Muscle of leg (tissue), 11 donors: ENCODE measurements around the gene AKR7A3. TPM values are rescaled to one million over a fixed set of nuclear protein-coding genes. Genes with fewer than 3 reads are reported as not detected.
A peak's percentile ranks its signal among the peaks of the same experiment; 100 is the strongest.

ENCODE experiments used
- DNase-seq: peaks from one replicate; pipeline ENCODE4 v3.0.0; 2013
- H3K27ac ChIP-seq: one replicate; pipeline ENCODE4 v1.5.1; 2013; ENCODE audit warnings: mild to moderate bottlenecking, low read length, control low read depth
- H3K27me3 ChIP-seq: one replicate; pipeline ENCODE4 v1.6.1; 2013; ENCODE audit warnings: low read length; ENCODE audit not compliant: control insufficient read depth, insufficient read depth
- H3K36me3 ChIP-seq: one replicate; pipeline ENCODE4 v1.6.1; 2013; ENCODE audit warnings: low read length; ENCODE audit not compliant: control insufficient read depth, insufficient read depth
- H3K4me1 ChIP-seq: one replicate; pipeline ENCODE4 v1.6.1; 2013; ENCODE audit warnings: low read length; ENCODE audit not compliant: control insufficient read depth, insufficient read depth
- H3K4me3 ChIP-seq: one replicate; pipeline ENCODE4 v1.5.1; 2013; ENCODE audit warnings: low read length, control low read depth
- H3K9me3 ChIP-seq: replicated peaks from 2 replicates; pipeline ENCODE4 v1.6.1; 2013; ENCODE audit warnings: low read depth, low read length; ENCODE audit not compliant: control insufficient read depth
- WGBS: methylation state at CpG from one replicate; pipeline ENCODE4 v1.1.5; 2013; ENCODE audit warnings: missing lambda C conversion rate; ENCODE audit not compliant: insufficient coverage; 5-methylcytosine and 5-hydroxymethylcytosine counted together
- polyA plus RNA-seq, 8 donors: library from polyadenylated mRNA; unstranded; fragments of 120-200 nt; gene quantifications; one replicate each; pipeline versions ENCODE4 v1.2.1 to v1.2.3, GENCODE V29; 2013; ENCODE audit warnings: inconsistent platforms in 1 of 8, low replicate concordance in 1 of 8; ENCODE audit not compliant: insufficient read length in 8 of 8, insufficient read depth in 1 of 8
- total RNA-seq: library from RNA; stranded (reverse); fragments of 120-200 nt; gene quantifications from one replicate; pipeline ENCODE4 v1.2.4, GENCODE V29; 2013

Gene AKR7A3
- total and polyA plus RNA-seq, 9 donors, result 0.42 to 1.4 (median 0.85) TPM

DNA sequence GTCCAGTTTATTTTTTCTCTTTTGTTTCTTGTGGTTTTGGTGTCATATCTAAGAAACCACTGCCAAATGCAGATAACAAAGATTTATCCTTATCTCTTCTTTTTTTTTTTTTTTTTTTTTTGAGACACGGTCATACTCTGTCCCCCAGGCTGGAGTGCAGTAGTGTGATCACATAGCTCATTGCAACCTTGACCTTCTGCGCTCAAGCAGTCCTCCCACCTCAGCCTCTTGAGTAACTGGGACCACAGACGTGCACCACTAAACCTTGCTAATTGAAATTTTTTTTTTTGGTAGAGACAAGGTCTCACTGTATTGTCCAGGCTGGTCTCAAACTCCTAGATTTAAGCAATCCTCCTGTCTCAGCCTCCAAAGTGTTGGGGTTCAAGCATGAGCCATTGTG, 32.5 kb upstream of the AKR7A3 start:
- no peaks in the 10 kb centered on the region for H3K27me3 ChIP-seq
- H3K36me3 ChIP-seq, result peaks cover 60% of the 10 kb centered on the region
- no peak overlapping the region for H3K4me3 ChIP-seq
- no peak for DNase-seq
- H3K27ac ChIP-seq, result no peak overlapping the region
- no peaks in the 10 kb centered on the region for H3K9me3 ChIP-seq
- peaks cover 1% of the 10 kb centered on the region for H3K4me1 ChIP-seq
- WGBS, result no CpG with 5 or more reads among the region's 3 CpGs

DNA sequence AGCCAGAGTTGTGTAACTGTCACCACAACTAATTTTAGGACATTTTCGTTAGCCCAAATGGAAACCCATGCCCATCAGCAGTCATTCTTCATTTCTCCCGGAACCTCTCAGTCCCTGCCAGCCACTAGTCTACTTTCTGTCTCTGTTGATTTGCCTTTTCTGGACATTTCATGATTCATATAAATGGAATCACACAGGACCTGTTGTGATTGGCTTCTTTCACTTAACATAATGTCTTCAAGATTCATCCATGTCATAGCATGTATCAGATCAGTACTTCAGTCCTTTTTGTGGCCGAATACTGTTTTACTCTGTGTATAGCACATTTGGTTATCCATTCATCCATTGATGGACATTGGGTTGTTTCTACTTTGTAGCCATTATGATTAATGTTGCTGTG, 30.6 kb upstream of the AKR7A3 start:
- WGBS, result 85% methylated on average over 2 of the region's 3 CpGs
- DNase-seq, result no peak
- Histone ChIP-seq H3K9me3 (no peaks in the 10 kb centered on the region), H3K27ac (no peak overlapping the region), H3K4me3 (no peak overlapping the region), H3K36me3 (peaks cover 52% of the 10 kb centered on the region), H3K27me3 (no peaks in the 10 kb centered on the region), H3K4me1 (peaks cover 5% of the 10 kb centered on the region)

GRCh38 chr1:19317126-19317910, 28.7 kb upstream of the AKR7A3 start:
- Histone ChIP-seq H3K4me1 (peaks cover 20% of the 10 kb centered on the region), H3K36me3 (peaks cover 45% of the 10 kb centered on the region), H3K27me3 (no peaks in the 10 kb centered on the region), H3K4me3 (no peak overlapping the region), H3K9me3 (no peaks in the 10 kb centered on the region), H3K27ac (no peak overlapping the region)
- DNase-seq, result no peak
- 73% methylated on average over 4 of the region's 13 CpGs for WGBS

- Histone ChIP-seq H3K4me1 (peaks cover 29% of the 10 kb centered on the region), H3K36me3 (peaks cover 38% of the 10 kb centered on the region), H3K27me3 (no peaks in the 10 kb centered on the region), H3K4me3 (no peak overlapping the region), H3K27ac (no peak overlapping the region), H3K9me3 (no peaks in the 10 kb centered on the region)
- no peak for DNase-seq
- 76% methylated on average over 3 of the region's 17 CpGs for WGBS
These were observed 27.0 kb upstream of the AKR7A3 start for GRCh38 chr1:19315378-19316198.

- Histone ChIP-seq H3K4me1 (peaks cover 31% of the 10 kb centered on the region), H3K9me3 (no peaks in the 10 kb centered on the region), H3K27me3 (no peaks in the 10 kb centered on the region), H3K36me3 (peaks cover 39% of the 10 kb centered on the region), H3K27ac (no peak overlapping the region), H3K4me3 (no peak overlapping the region)
- DNase-seq, result no peak
- 77% methylated on average over 4 of the region's 10 CpGs for WGBS
These were observed 25.7 kb upstream of the AKR7A3 start for GRCh38 chr1:19313961-19314882.

GRCh38 chr1:19313636-19313959, 25.0 kb upstream of the AKR7A3 start:
- peaks cover 40% of the 10 kb centered on the region for H3K36me3 ChIP-seq
- WGBS, result 100% methylated on average over 2 of the region's 4 CpGs
- no peak for DNase-seq
- no peaks in the 10 kb centered on the region for H3K9me3 ChIP-seq
- H3K4me3 ChIP-seq, result no peak overlapping the region
- no peak overlapping the region for H3K27ac ChIP-seq
- no peaks in the 10 kb centered on the region for H3K27me3 ChIP-seq
- H3K4me1 ChIP-seq, result peaks cover 31% of the 10 kb centered on the region

- Histone ChIP-seq H3K36me3 (peaks cover 40% of the 10 kb centered on the region), H3K27ac (peak overlapping the region; percentile 82), H3K9me3 (no peaks in the 10 kb centered on the region), H3K4me3 (peak overlapping the region; percentile 89), H3K4me1 (peaks cover 31% of the 10 kb centered on the region), H3K27me3 (no peaks in the 10 kb centered on the region)
- 48% methylated on average over 14 of the region's 20 CpGs for WGBS
- no peak for DNase-seq
These were observed 24.4 kb upstream of the AKR7A3 start for GRCh38 chr1:19312782-19313635.

- WGBS, result under 1% methylated on average over 92 of the region's 105 CpGs
- Histone ChIP-seq H3K27ac (peak within 1 kb of the TSS; percentile 82), H3K36me3 (peaks cover 41% of the 10 kb centered on the region), H3K9me3 (no peaks in the 10 kb centered on the region), H3K27me3 (no peaks in the 10 kb centered on the region), H3K4me1 (peaks cover 31% of the 10 kb centered on the region), H3K4me3 (peak within 1 kb of the TSS; percentile 89)
- DNase-seq, result peak; percentile 98
These were observed 23.6 kb upstream of the AKR7A3 start, which contains the start of the genes AKR7A2 and SLC66A1 for GRCh38 chr1:19311931-19312781. AKR7A2 (minus strand) TSS chr1:19312144; CDS start chr1:19312124, 20 bp downstream. SLC66A1 (plus strand) TSS chr1:19312326; CDS start chr1:19317678, 5,352 bp downstream.
